ENCODE results near the gene RAX.

RAX gene

DNA sequence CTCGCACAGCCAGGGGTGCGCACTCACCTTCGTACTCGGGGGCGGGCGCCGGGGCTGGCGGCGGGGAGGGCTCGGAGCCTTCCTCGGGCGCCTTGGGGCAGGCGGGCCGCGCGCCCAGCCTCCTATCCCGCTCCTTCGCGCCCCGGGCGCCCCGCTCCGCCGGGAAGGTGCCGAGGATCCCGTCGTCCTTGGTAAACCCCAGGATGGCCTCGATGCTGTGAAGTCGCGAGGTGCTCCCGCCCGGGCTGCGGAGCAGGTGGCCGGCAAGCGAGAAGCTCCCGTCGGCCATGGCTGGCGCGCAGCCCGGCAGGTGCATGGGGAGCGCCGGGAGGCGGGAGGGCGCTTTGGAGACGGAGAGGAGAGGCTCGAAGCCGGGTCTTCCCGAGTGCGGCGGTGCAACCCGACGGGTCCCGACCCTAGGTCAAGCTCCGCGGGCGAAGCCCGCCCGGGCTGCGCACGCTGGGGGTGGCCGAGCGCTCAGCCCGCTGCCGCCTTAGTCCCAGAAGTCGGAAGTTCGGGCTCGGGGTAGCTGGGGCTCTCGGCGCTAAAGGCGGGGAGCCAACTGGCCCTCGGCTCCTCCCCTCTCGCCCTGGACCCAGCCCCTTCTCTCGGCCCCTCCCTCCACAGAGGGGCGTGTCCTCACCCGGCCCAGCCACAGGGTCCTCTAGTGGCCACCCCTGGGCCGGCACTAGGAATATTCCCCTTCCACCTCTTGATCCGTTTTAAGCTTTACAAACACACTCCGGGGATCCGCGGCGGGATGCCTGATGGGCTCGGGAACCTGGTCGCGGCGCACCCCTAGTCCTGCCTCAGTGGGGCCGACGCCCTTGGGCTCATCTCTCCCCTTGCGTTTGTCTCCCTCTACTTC, at the start of gene RAX:
RAX (minus strand) TSS at position 564 of the 868 bp plus-strand sequence; CDS start at position 316, 248 bp downstream.
- DNase-seq (ENCODE audit: low spot score), result no peak

DNA sequence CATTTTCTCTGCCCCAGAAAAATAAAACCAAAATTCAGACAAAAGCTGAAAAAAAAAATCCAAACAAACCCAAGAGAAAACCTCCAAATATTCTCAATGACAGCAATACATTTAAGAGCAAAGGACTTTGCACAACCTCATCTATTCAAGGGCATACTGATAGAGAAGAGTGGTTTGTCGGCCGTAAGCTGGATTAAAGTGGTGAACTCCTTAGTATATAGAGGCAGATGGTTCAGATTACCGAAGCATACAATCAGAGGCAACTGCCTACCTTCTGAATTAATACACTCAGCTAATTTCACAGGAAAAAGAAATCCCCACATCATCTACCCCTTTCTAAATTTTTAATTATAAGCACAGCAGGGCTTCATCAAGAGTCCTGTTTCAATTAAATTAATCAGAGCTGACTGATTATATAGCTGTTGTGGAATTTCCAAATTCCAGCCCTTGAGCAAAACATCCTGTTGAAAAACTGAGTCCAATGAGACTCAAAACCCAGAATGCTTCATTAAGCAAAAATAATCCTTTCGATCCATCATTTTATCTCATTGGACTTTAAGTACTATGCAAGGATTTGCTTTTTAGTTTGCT, 45.3 kb upstream of the RAX start, which contains the start of gene CPLX4:
CPLX4 (minus strand) TSS at position 190 of the 591 bp plus-strand sequence; CDS start at position 3, 187 bp downstream.
- DNase-seq (ENCODE audit: low spot score), result no peak

DNA sequence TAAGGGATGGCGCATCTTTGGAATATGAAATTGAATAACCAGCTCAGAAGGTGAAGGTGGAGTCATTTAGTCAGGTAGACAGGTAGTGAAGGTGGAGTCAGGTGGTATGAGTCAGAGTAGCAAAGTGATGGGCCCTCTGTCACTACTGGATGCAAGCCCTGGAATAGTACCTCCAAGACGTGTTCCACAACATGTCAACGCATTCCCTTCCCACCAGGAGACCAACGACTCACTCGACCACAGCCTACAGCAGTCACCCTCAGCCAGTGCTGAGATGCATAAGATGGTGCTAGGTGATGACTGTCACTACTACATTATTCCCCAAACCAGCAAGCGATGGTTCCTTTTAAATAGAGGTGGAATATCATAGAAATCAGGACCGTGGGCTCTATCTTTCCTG, 38.4 kb upstream of the RAX start:
- DNase-seq (ENCODE audit: low spot score), result no peak

DNA sequence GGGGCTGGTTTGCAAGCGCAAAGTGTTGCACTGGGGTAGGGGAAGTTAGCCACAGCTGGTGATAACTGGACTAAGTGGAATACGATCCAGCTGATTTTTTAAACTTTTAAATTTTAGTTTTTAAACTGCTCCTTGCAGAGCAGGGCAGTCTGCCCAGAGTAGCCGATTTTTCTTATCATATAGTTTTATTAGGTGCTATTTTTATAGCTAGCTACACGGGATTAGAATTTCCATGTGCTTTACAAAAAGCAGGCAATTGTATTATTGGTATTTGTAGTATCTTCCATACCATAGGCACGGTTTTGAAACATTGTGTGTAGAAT, 35.6 kb upstream of the RAX start:
- DNase-seq (ENCODE audit: low spot score), result no peak

DNA sequence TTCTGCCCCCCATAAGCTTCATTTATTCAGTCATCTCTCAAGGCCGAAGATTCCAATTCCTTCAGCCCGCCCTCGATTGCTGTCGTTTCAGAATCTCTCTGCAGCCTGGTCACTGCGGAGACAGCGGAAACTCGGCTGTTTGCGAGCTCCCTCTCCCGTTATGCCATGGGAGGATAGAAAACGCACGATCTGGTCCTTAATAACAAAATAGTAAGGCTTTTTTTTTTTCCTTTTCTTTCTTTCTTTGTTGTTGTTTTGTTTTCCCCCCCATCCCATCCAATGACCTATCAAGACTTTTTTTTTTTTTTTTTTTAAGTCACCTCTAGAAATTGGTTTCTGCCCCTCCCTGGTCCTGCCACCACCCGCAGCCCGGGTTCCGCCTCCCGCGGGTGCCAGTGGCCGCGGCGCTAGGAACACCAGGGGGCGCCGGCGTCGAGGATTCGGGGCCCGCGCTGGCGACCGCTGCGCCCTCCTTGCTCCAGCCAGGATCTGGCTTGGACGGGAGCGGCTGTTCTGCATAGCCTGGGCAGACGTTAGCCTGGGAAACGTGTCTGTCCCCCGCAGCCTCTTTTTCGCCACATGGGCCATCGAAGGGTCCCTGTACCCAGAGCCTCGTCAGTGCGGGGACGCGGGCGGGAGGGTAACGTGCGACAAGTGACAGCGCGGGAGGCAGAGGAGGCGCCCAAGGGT, 35.1 kb upstream of the RAX start:
- peak; percentile 55 for DNase-seq (ENCODE audit: low spot score)

DNA sequence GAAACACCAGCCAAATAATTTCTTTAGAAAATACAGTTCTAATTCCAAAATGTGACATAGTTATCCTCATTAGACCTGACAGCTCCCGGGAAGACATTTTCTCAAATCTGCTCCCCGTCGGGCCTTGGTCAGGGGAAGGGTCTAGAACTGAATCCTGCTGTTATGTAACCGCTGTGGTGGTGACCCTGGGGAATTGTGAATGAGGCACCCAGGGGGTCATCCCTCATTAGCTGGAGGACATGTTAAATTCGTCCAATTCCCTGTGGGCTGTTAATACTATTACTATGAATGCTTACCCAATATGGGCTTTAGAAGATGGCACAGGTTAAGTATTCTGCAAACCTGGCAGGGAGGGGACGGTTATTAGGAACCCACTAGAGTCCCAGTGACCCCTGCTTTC, 33.4 kb upstream of the RAX start:
- no peak for DNase-seq (ENCODE audit: low spot score)

DNA sequence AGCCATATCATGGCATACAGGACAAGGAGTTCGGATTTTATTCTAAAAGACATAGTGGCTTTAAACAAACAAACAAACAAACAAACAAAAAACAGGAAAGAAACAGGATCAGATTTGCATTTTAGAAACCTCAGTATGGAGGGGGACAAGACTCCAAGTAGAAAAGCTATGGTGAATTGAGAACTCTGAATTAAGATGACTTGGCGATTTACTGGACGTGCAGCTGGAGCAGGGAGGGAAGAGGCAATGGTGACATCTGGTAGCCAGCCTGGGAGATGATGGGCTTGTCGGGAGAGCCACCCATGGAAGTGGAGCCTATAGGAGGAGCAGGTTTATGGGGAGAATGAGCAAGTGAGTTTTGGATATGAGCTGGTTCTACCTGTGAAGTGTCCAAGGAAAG, 32.0 kb upstream of the RAX start:
- no peak for DNase-seq (ENCODE audit: low spot score)

DNA sequence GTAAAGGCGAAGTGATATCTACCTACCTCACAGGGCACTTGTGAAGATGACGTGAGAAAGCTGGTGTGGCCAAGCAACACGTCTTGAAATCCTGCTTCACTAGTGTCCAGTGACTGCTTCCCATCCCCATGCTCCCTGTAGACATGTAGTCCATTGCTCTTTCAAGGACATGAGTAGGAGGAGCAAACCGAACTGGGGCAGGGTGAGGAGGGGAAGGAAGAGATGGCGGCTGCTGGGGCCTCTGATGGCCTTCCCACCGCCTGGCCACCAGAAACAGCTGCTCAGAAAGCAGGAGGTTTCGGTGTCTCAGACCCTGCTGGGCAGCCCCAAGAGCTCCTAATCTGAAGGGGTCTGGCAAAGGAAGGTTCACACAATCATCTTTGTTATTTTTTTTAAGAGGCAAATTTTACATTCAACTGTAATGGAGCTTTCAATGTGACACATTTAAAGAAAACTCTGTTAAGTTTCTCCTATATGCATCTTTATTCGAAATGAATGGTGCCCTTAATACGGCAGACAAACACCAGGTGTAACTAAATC, 30.5 kb upstream of the RAX start:
- no peak for DNase-seq (ENCODE audit: low spot score)

DNA sequence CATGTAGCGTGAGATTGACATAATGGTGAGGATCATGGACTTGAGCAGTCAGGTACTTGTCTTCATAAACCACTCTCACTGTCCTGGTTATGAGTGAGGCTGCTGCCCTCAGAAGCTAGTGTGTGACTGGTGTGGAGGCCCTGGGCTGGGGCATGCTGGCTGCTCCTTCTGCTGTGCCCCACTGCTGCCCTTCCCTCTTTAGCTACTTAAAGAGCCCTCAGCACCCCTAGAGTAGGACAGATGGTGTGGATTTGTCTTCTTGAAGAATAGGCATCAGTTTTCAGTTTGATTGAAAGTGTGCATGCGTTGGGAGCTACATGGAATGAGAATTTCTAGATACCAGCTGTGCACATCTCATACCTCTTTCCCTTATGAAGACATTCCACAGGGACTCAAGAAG, 29.8 kb upstream of the RAX start:
- no peak for DNase-seq (ENCODE audit: low spot score)

DNA sequence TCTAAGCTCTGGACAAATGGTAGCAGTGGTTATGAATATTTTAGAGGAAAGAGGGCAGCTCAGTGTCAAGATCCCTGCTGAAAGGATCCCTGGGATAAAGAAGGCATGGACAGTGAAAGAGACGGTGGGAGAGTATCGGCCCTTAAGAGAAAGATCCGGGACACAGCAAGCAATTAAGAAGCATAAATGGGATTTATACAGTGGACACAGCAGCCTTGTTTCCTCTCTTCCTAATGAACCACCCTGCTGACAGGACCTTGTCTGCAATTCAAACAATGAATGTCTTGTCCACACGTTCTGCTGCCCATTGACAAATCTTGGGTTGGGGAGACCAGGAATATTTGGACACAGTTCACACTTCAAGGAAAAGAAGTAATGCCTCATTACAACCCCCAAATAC, 28.7 kb upstream of the RAX start:
- DNase-seq (ENCODE audit: low spot score), result no peak

DNA sequence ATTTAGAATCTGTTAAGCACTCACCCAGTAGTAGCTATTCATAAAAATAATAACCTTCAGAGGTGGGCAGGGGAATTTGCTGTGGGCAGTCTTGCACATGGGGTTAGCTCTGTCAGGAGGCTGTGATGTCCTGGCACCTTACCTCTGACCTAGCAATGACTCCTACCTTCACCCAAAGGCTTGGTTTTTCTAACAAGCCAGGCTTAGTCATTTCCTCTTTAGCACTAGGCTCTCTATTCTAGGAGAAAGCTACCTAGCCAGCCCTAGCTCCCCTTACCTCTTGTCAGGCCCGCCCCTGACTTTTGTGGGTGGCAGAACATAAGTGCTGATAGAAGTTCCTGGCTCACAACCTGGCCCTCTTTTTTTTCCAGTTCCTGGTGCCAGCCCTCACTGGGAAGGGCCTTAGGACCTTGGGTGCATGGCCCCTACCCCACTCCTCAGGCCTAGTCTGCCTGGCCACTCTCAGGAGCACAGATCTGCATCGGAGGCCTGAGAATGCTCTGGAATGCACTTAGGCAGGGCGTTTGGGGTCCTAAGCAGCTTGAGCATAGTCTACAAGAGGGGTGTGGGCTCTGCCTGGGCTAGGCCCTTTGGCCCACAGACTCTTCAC, 27.5 kb upstream of the RAX start:
- no peak for DNase-seq (ENCODE audit: low spot score)

DNA sequence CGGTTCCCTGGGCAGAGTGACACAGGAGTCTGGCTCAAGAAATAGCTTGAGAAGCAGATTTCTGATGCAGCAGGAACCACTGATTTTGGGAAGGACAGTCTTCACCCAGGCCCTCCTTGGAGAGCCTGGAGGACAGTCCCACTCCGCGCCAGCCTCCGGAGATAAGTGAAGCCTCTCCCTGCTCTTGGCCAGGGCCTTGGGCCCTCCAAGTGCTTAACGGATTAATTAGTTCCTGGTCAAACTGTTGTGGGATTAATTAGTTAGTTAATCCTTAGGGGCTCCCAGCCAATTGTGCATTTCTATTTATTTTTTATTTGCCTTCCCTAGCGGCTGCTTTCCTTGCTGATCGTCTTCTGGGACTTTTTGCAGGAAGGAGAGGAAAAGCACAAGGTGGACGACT, 25.6 kb upstream of the RAX start:
- DNase-seq (ENCODE audit: low spot score), result no peak

DNA sequence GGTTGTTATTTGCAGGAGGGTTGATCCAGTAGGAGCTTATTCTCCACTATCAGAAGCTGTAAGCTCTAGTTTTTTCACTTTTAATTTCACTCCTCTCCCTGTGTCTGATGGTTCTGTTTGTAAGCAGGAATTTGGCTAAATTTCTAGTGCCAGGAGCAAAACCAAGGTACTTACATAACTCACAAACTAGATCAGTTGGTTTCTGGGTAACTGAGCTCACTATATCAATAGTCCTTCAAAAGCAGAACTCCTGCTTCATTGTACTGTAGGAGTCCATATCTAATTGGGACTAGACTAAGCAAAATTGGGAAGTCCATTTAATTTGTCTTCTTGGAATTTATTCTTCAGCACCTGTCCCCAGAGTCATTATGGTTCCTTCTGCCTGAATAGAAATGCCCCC, 20.1 kb upstream of the RAX start:
- DNase-seq (ENCODE audit: low spot score), result no peak

DNA sequence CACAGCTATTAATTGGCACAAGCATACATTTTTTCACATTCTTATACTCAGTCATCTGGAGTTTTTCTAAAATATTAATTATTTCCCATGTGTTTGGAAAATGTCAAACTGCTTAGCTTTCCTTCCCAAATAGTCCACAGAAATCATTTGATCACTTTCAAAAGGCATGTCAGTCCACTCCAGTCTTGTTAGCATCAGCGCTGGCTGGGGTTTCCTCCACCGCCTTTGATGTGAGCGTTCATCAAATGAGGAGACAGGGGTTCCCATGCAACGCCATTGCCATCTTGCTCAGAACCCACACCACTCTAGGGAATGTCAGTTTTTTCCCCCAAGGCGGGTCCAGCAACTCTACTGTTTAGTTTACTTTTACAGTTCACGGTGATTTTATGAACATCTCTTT, 13.1 kb upstream of the RAX start:
- DNase-seq (ENCODE audit: low spot score), result no peak

DNA sequence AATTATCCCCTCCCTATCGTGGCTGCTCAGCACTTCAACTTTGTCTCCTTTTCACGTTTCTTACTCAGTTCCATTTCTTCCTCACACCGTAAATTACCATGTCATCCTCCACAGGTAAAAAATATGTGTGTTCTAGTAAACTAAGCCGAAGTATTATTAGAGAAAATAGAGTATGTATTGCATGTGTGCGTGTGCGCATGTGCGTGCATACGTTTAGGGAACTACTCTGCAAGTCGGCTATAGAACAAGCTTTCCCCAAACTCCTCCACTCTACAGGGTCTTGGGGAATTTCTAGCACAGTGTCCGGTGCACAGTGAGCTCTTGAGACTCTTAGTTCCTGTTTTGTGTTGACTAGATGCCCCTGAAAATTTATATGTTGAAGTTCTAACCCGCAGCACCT, 9.1 kb upstream of the RAX start:
- no peak for DNase-seq (ENCODE audit: low spot score)

DNA sequence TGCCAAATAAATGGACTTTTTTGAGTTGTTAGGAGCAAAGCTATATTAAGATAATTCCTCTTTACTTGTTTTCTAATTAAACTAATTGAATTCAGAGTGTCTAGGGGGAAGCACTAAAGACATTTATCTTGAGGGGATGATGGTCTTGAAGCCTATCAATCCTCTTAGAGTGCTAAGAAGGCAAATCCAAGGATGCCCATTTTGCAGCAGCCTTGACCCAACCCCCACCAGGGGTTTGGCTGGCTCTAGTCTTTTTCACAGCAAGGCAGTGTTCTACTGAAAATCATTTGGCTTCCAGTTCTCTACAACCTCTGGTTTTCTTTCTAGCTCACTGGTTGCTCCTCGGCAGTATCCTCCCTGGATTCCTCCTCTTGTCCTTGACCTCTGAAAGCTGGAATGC, 6.5 kb upstream of the RAX start:
- no peak for DNase-seq (ENCODE audit: low spot score)

DNA sequence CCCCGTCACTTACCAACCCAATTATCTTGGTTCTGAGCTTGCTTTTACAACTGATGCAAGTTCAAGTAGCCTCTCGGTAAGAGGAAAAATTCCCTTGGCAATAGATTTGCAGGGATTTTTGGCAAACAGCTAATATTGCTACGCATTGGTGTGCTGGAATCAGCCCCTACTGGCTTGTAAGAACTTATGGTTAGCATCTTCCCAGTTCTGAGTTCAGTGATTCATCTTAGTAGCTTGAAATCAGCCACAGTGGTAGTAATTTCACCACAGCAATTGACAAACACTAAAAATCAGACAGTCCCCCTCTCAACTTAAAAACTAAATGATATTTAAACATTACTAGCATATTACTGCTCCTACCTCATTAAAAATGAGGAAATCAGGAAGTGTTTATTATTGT, 5.9 kb upstream of the RAX start:
- DNase-seq (ENCODE audit: low spot score), result no peak

DNA sequence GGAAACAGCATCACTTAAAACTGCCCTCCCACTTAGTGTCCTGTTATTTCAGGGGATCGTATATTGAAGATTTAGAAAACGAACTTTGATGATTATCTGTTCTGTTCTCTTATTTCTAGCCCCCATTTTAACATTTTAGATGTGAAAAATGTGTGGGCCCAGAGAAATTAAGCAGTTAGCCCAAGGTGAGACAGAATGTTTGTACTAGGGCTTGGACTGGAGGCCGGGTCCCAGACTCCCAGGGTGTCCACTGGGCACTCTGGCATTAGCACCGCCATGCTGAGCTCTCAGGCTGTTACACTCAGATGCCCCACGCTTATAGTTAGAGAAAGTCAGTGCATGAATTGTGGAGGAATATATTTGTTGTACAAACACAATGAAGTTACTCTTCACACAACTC, 5.5 kb upstream of the RAX start:
- no peak for DNase-seq (ENCODE audit: low spot score)

DNA sequence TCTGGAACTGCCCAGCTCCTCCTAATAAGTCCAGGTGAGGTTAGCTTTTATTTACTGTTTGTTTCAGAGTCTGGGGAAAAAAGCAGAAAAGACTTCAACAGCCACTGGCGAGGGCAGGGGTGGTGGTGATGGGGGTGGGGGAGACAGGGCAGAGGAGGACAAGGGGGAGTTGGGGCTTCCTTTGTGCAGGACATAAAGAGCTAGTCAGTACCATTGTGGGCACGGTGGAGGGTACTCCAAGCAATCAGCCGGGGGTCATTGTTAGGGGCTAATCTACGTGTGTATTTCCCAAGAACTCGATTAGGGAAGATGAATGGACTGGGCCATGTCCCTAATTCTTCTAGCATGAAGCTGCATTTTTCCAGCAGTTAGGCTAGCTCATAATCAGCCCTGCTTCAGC, 2.8 kb upstream of the RAX start:
- DNase-seq (ENCODE audit: low spot score), result no peak

DNA sequence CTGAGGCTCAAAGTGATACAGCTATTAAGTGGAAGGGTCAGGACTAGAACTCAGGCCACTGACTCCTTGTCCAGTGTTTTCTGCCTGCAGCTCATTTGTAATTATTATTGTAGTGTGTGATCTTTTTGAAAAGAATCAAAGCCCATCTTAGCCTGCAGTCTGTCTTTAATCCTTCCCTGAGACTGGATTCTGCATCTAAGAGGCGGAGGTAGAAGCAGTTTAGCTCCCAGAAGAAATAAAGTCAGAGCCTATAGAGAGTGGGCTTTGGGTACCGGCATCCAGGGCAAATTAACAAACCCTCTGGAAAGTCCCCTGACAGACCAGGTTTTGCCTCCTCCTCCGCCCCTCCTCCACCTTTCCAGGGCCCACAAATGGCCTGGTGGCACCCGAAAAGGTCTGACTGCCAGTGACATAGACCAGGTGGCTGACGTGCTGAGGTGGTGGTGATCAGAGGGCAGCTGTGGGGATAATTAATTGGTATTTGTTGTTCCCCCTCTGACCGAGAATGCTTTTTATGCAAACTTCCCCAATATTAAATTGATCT, 2.2 kb upstream of the RAX start:
- DNase-seq (ENCODE audit: low spot score), result no peak

DNA sequence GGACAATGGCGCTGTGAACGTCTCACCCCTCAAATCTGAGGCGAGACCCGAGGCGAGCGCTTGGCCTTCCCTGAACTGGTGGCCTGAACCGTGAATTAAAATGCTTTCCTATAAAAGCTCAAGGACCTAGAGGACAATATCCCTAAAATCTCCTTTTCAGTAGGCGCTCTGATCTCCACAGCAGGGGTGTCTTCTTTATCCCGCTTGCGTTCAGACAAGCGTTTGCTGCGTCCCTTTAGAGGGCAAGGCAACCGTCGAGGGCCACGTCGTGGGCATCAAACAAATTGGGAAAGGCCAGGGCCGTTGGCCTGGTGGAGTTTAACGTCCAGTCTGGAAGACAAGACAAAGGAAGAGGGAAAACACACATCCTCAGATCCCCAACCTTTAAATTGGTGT, 1.3 kb upstream of the RAX start:
- DNase-seq (ENCODE audit: low spot score), result no peak
